PC-9 (cell line): ENCODE results near the gene KCNC1. TPM values are rescaled to one million over a fixed set of nuclear protein-coding genes. Genes with fewer than 3 reads are reported as not detected.

Source experiments
- BruUV-seq: library from RNA; stranded (reverse); fragments of 400-500 nt; replicated peaks from 2 replicates; lab custom pipeline; 2021; lab: Mats Ljungman, UMichigan
- CTCF ChIA-PET: fragments of 300-600 bp; sonication (Branson Sonifier 250); formaldehyde crosslinking; loops from one replicate; lab custom pipeline; 2022; ENCODE audit warnings: antibody characterized with exemption; lab: Charles Lee
- POLR2A ChIA-PET: fragments of 300-600 bp; sonication (Branson Sonifier 250); formaldehyde crosslinking; loops from one replicate; lab custom pipeline; 2022; ENCODE audit warnings: antibody characterized with exemption; ENCODE audit not compliant: unreplicated experiment; lab: Charles Lee
- DNase-seq, 2 experiments: peaks; one replicate each; pipeline versions ENCODE4 v3.0.0 to v3.0.0-alpha.2; 2015 to 2022; ENCODE audit warnings: mixed read lengths in 1 of 2
- H2AFZ ChIP-seq: fragments of 200-600 bp; sonication (generic); 2 replicates; pipeline ENCODE4 v1.8.1; 2017; ENCODE audit warnings: antibody characterized with exemption
- H3F3A ChIP-seq: fragments of 200-600 bp; sonication (generic); 2 replicates; pipeline ENCODE4 v1.8.1; 2017; ENCODE audit warnings: antibody characterized with exemption, mild to moderate bottlenecking, low read depth; ENCODE audit not compliant: insufficient read depth
- H3K27ac ChIP-seq: fragments of 200-600 bp; sonication (generic); 2 replicates; pipeline ENCODE4 v1.6.1; 2016; ENCODE audit warnings: mixed run types
- H3K27me3 ChIP-seq: fragments of 200-600 bp; sonication (generic); 2 replicates; pipeline ENCODE4 v1.6.1; 2016; ENCODE audit warnings: low read depth, mixed run types; ENCODE audit not compliant: insufficient read depth
- H3K36me3 ChIP-seq: fragments of 200-600 bp; sonication (generic); 2 replicates; pipeline ENCODE4 v1.6.1; 2016; ENCODE audit warnings: low read depth, mixed run types
- H3K4me1 ChIP-seq: fragments of 200-600 bp; sonication (generic); replicated peaks from 2 replicates; pipeline ENCODE4 v1.6.1; 2016; ENCODE audit warnings: mixed run types; ENCODE audit not compliant: insufficient read depth
- H3K4me2 ChIP-seq: fragments of 200-600 bp; sonication (generic); 2 replicates; pipeline ENCODE4 v1.6.1; 2017; ENCODE audit warnings: mixed run types
- H3K4me3 ChIP-seq: fragments of 200-600 bp; sonication (generic); 2 replicates; pipeline ENCODE4 v1.6.1; 2016; ENCODE audit warnings: mixed run types
- H3K79me2 ChIP-seq: fragments of 200-600 bp; sonication (generic); 2 replicates; pipeline ENCODE4 v1.6.1; 2017; ENCODE audit warnings: low read depth, mixed run types
- H3K9me2 ChIP-seq: fragments of 200-600 bp; sonication (generic); 2 replicates; pipeline ENCODE4 v1.8.1; 2017; ENCODE audit warnings: mild to moderate bottlenecking; ENCODE audit not compliant: insufficient read depth
- H3K9me3 ChIP-seq: fragments of 200-600 bp; sonication (generic); 2 replicates; pipeline ENCODE4 v1.8.1; 2016; ENCODE audit warnings: low read depth; ENCODE audit not compliant: insufficient read depth
- H4K20me1 ChIP-seq: fragments of 200-600 bp; sonication (generic); 2 replicates; pipeline ENCODE4 v1.8.1; 2017; ENCODE audit not compliant: insufficient read depth
- EZH2 ChIP-seq: fragments of 200-600 bp; sonication (generic); IDR thresholded peaks from 2 replicates; pipeline ENCODE4 v1.8.0; 2017; ENCODE audit warnings: antibody characterized with exemption, low read depth
- intact Hi-C: fragments of 100-400 bp; cut with micrococcal nuclease; formaldehyde crosslinking; loops from one replicate; pipeline ENCODE4 v1.10.0; 2022; ENCODE audit not compliant: unreplicated experiment
- total RNA-seq: library from RNA; stranded (reverse); gene quantifications from 2 replicates; pipeline ENCODE4 v1.2.3, GENCODE V29; 2021
- TF ChIP-seq, protein P1 (sequence below): fragments of 200-600 bp; sonication (generic); conservative IDR thresholded peaks from 2 replicates; pipeline ENCODE4 v1.6.1; 2017; ENCODE audit warnings: mixed run types, antibody characterized with exemption, mild to moderate bottlenecking, moderate library complexity

The KCNC1 gene
- total RNA-seq, 1 experiment from 2014 or later, result not detected

DNA sequence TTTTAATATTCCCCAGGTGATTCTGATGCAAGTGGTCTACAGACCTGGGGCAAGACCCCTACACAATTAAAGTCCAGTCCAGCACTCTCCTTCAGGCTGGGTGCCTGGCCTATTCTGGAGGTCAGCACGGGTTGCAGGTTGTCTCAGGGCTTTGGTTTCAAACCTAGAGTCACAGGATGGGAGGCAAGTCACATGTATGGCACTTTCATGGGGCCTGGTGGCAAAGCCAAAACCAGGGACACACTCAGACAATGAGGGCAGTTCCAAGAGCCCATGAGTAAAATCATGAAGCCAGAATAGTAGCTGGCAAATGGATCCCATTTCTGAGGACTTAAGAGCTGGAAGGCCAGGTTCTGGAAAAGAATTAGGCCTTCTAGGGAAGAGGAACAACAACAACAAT, 96.6 kb downstream of the KCNC1 start:
- intact Hi-C loops, result no loop called here
- no peaks in the 10 kb centered on the region for H4K20me1 ChIP-seq
- no peak overlapping the region for H3K4me2 ChIP-seq
- no peaks in the 10 kb centered on the region for H3K9me2 ChIP-seq
- TF ChIP-seq EZH2, result no peak
- TF ChIP-seq, protein P1, sequence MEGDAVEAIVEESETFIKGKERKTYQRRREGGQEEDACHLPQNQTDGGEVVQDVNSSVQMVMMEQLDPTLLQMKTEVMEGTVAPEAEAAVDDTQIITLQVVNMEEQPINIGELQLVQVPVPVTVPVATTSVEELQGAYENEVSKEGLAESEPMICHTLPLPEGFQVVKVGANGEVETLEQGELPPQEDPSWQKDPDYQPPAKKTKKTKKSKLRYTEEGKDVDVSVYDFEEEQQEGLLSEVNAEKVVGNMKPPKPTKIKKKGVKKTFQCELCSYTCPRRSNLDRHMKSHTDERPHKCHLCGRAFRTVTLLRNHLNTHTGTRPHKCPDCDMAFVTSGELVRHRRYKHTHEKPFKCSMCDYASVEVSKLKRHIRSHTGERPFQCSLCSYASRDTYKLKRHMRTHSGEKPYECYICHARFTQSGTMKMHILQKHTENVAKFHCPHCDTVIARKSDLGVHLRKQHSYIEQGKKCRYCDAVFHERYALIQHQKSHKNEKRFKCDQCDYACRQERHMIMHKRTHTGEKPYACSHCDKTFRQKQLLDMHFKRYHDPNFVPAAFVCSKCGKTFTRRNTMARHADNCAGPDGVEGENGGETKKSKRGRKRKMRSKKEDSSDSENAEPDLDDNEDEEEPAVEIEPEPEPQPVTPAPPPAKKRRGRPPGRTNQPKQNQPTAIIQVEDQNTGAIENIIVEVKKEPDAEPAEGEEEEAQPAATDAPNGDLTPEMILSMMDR, result no peak
- H3K9me3 ChIP-seq, result no peaks in the 10 kb centered on the region
- POLR2A ChIA-PET, result no interaction called here
- H3K27me3 ChIP-seq, result no peaks in the 10 kb centered on the region
- no peak overlapping the region for H3K27ac ChIP-seq
- no peak overlapping the region for H3K4me3 ChIP-seq
- H3K4me1 ChIP-seq, result no peaks in the 10 kb centered on the region
- no peaks in the 10 kb centered on the region for H3F3A ChIP-seq
- CTCF ChIA-PET, result no interaction called here
- no peak overlapping the region for H2AFZ ChIP-seq
- BruUV-seq, result no TSS peak
- DNase-seq, result no peak
- no peaks in the 10 kb centered on the region for H3K79me2 ChIP-seq
- no peaks in the 10 kb centered on the region for H3K36me3 ChIP-seq

DNA sequence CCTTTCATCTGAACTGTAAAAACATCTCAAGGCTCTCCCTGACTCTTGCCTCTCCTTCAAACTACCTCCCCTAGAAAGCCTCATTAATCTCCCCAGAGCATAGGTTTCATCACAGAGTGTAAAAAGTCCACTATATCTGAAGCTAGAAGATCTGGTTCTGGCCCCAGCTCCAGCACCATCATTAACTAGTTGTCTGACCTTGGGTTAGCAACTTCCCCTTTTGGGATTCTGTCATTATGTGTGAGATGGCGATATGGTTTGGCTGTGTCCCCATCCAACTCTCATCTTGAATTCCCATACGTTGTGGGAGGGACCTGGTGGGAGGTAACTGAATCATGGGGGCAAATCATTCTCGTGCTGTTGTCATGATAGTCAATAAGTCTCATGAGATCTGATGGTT, 97.3 kb downstream of the KCNC1 start:
- no peak for TF ChIP-seq EZH2
- no peaks in the 10 kb centered on the region for H3F3A ChIP-seq
- no TSS peak for BruUV-seq
- H4K20me1 ChIP-seq, result no peaks in the 10 kb centered on the region
- H3K79me2 ChIP-seq, result no peaks in the 10 kb centered on the region
- H3K27ac ChIP-seq, result no peak overlapping the region
- H3K4me1 ChIP-seq, result no peaks in the 10 kb centered on the region
- H3K4me2 ChIP-seq, result no peak overlapping the region
- ChIA-PET CTCF (no interaction called here), POLR2A (no interaction called here)
- H3K4me3 ChIP-seq, result no peak overlapping the region
- no peaks in the 10 kb centered on the region for H3K27me3 ChIP-seq
- DNase-seq, result no peak
- no peak overlapping the region for H2AFZ ChIP-seq
- no peaks in the 10 kb centered on the region for H3K9me3 ChIP-seq
- H3K36me3 ChIP-seq, result no peaks in the 10 kb centered on the region
- H3K9me2 ChIP-seq, result no peaks in the 10 kb centered on the region
- intact Hi-C loops, result no loop called here

Other genes with a start within 250 kb of the KCNC1 start
- not detected in 2 replicates for gene USH1C, start 190.4 kb upstream of the KCNC1 start, total RNA-seq
- gene OTOG, start 187.5 kb upstream of the KCNC1 start, total RNA-seq, result not detected in 2 replicates
- gene MYOD1, start 15.2 kb upstream of the KCNC1 start, total RNA-seq, result not detected in 2 replicates